Neuronal stem cell (in vitro differentiated cells): Measurements from ENCODE around the gene MAU2.

Experiments
- DNase-seq: peaks from one replicate; pipeline ENCODE4 v3.0.0-alpha.2; 2013; ENCODE audit warnings: low spot score
- H2AFZ ChIP-seq: one replicate; pipeline ENCODE4 v1.6.1; 2013; ENCODE audit warnings: mild to moderate bottlenecking, low read length, inconsistent platforms
- H2AK5ac ChIP-seq: 2 replicates; pipeline ENCODE4 v1.6.1; 2013; ENCODE audit warnings: low read depth, mild to moderate bottlenecking, inconsistent platforms, low read length, moderate library complexity, mixed read lengths
- H2BK120ac ChIP-seq: 2 replicates; pipeline ENCODE4 v1.6.1; 2013; ENCODE audit warnings: low read depth, mild to moderate bottlenecking, inconsistent platforms, low read length, moderate library complexity, mixed read lengths
- H2BK12ac ChIP-seq: one replicate; pipeline ENCODE4 v1.6.1; 2013; ENCODE audit warnings: low read length, inconsistent platforms
- H2BK15ac ChIP-seq: 2 replicates; pipeline ENCODE4 v1.6.1; 2013; ENCODE audit warnings: mild to moderate bottlenecking, low read length, inconsistent platforms, mixed read lengths
- H2BK5ac ChIP-seq: one replicate; pipeline ENCODE4 v1.6.1; 2013; ENCODE audit warnings: inconsistent platforms, mild to moderate bottlenecking, low read length, moderate library complexity
- H3K14ac ChIP-seq: one replicate; pipeline ENCODE4 v1.6.1; 2013; ENCODE audit warnings: low read length, inconsistent platforms
- H3K18ac ChIP-seq: 2 replicates; pipeline ENCODE4 v1.6.1; 2013; ENCODE audit warnings: low read length, inconsistent platforms
- H3K23ac ChIP-seq: 2 replicates; pipeline ENCODE4 v1.6.1; 2013; ENCODE audit warnings: low read depth, mild to moderate bottlenecking, mixed read lengths, low read length, inconsistent platforms; ENCODE audit not compliant: poor library complexity
- H3K27ac ChIP-seq: replicated peaks from 3 replicates; pipeline ENCODE4 v1.5.1; 2013; ENCODE audit warnings: low read length, inconsistent platforms
- H3K27me3 ChIP-seq, 3 experiments: 2 replicates each; pipeline ENCODE4 v1.6.1; 2013; ENCODE audit warnings: low read length in 3 of 3, mild to moderate bottlenecking in 2 of 3, inconsistent platforms in 1 of 3, low read depth in 1 of 3, mixed read lengths in 1 of 3, moderate library complexity in 1 of 3; ENCODE audit not compliant: control insufficient read depth in 3 of 3, insufficient read depth in 3 of 3
- H3K36me3 ChIP-seq, 2 donors: replicated peaks in 1 of 2; 2 replicates each; pipeline ENCODE4 v1.6.1; 2013; ENCODE audit warnings: low read length in 2 of 2; ENCODE audit not compliant: control insufficient read depth in 2 of 2, insufficient read depth in 2 of 2
- H3K4ac ChIP-seq: 2 replicates; pipeline ENCODE4 v1.6.1; 2013; ENCODE audit warnings: inconsistent platforms, mild to moderate bottlenecking, low read length, moderate library complexity
- H3K4me1 ChIP-seq, 2 donors: 1 replicate in 1 of 2; 2 replicates in 1 of 2; pipeline ENCODE4 v1.6.1; 2013; ENCODE audit warnings: low read length in 2 of 2, low read depth in 1 of 2; ENCODE audit not compliant: control insufficient read depth in 2 of 2, insufficient read depth in 1 of 2
- H3K4me2 ChIP-seq: one replicate; pipeline ENCODE4 v1.6.1; 2013; ENCODE audit warnings: mild to moderate bottlenecking, low read length, inconsistent platforms; ENCODE audit not compliant: insufficient read depth, poor library complexity, severe bottlenecking
- H3K4me3 ChIP-seq, 2 donors: 2 replicates each; pipeline ENCODE4 v1.5.1; 2013; ENCODE audit warnings: low read length in 2 of 2, mild to moderate bottlenecking in 2 of 2, inconsistent platforms in 1 of 2, moderate library complexity in 1 of 2
- H3K79me1 ChIP-seq: one replicate; pipeline ENCODE4 v1.6.1; 2013; ENCODE audit warnings: low read depth, mild to moderate bottlenecking, inconsistent platforms, low read length, moderate library complexity
- H3K9ac ChIP-seq: one replicate; pipeline ENCODE4 v1.6.1; 2013; ENCODE audit warnings: mild to moderate bottlenecking, low read depth, low read length, inconsistent platforms; ENCODE audit not compliant: poor library complexity
- H3K9me3 ChIP-seq, 2 donors: replicated peaks in 1 of 2; 2 replicates each; pipeline versions ENCODE3 to v1.6.1; 2013; ENCODE audit warnings: low read length in 2 of 2, mild to moderate bottlenecking in 2 of 2, inconsistent platforms in 1 of 2, low read depth in 1 of 2, mixed read lengths in 1 of 2, moderate library complexity in 1 of 2; ENCODE audit not compliant: control insufficient read depth in 2 of 2, insufficient read depth in 1 of 2
- H4K8ac ChIP-seq: one replicate; pipeline ENCODE4 v1.6.1; 2013; ENCODE audit warnings: low read depth, mild to moderate bottlenecking, inconsistent platforms, low read length, moderate library complexity
- H4K91ac ChIP-seq: one replicate; pipeline ENCODE4 v1.6.1; 2013; ENCODE audit warnings: low read length, low read depth, mild to moderate bottlenecking, inconsistent platforms; ENCODE audit not compliant: poor library complexity
- WGBS, 2 donors: extraction: QIAGEN DNeasy Blood & Tissue Kit; methylation state at CpG; one replicate each; pipeline ENCODE4 v1.1.7; 2013; ENCODE audit warnings: missing lambda C conversion rate in 2 of 2, mixed read lengths in 1 of 2; ENCODE audit not compliant: insufficient read length in 2 of 2, insufficient replicate concordance in 1 of 2; ENCODE audit errors: extremely low coverage in 2 of 2; 5-methylcytosine and 5-hydroxymethylcytosine counted together

The MAU2 gene

GRCh38 chr19:19403373-19403901 lies 82.8 kb downstream of the MAU2 start:
- Histone ChIP-seq H3K36me3 (peaks cover 0 to 4% of the 10 kb centered on the region in 2 donors), H3K4me3 (no peak overlapping the region), H3K23ac (no peak overlapping the region), H3K4me2 (no peak overlapping the region), H2BK120ac (no peak overlapping the region), H2BK15ac (no peak overlapping the region), H3K4me1 (peaks cover 8 to 11% of the 10 kb centered on the region in 2 donors), H3K27me3 (no peaks in the 10 kb centered on the region), H4K8ac (no peak overlapping the region), H4K91ac (no peak overlapping the region), H2BK5ac (no peak overlapping the region), H2AK5ac (no peak overlapping the region), H3K4ac (no peak overlapping the region), H2AFZ (no peak overlapping the region), H3K27ac (no peak overlapping the region), H2BK12ac (no peak overlapping the region), H3K9ac (no peak overlapping the region), H3K79me1 (peaks cover 2% of the 10 kb centered on the region), H3K14ac (no peak overlapping the region), H3K18ac (no peak overlapping the region), H3K9me3 (peaks cover 0 to 3% of the 10 kb centered on the region in 2 donors)
- no peak for DNase-seq
- no CpG with 5 or more reads among the region's 5 CpGs for WGBS, 2 donors

- Histone ChIP-seq H3K4me3 (peak within 1 kb of the TSS; percentile 55 to 87), H3K9ac (peak within 1 kb of the TSS; percentile 88), H2BK15ac (no peak within 1 kb of the TSS), H2AK5ac (peak within 1 kb of the TSS; percentile 70), H4K91ac (no peak within 1 kb of the TSS), H3K27me3 (no peaks in the 10 kb centered on the region), H3K27ac (peak within 1 kb of the TSS; percentile 59), H2BK5ac (peak within 1 kb of the TSS; percentile 68), H2AFZ (peak within 1 kb of the TSS; percentile 92), H3K36me3 (peaks cover 0 to 16% of the 10 kb centered on the region in 2 donors), H2BK12ac (no peak within 1 kb of the TSS), H4K8ac (no peak within 1 kb of the TSS), H3K79me1 (peaks cover 2% of the 10 kb centered on the region), H2BK120ac (no peak within 1 kb of the TSS), H3K23ac (peak within 1 kb of the TSS; percentile 87), H3K4me2 (peak within 1 kb of the TSS; percentile 89), H3K18ac (peak within 1 kb of the TSS; percentile 94), H3K4ac (no peak within 1 kb of the TSS), H3K4me1 (peaks cover 17 to 19% of the 10 kb centered on the region in 2 donors), H3K9me3 (peaks cover 0 to 12% of the 10 kb centered on the region in 2 donors), H3K14ac (peak within 1 kb of the TSS; percentile 78)
- WGBS, 2 donors, result no CpG with 5 or more reads among the region's 90 CpGs
- DNase-seq, result peak; percentile 96
These were observed 84.5 kb downstream of the MAU2 start, which contains the start of gene GATAD2A for GRCh38 chr19:19404879-19405860. GATAD2A (plus strand) TSS chr19:19405675; CDS start chr19:19465346, 59,671 bp downstream.

- H3K14ac ChIP-seq, result no peak overlapping the region
- peaks cover 4 to 25% of the 10 kb centered on the region in 2 donors for H3K36me3 ChIP-seq
- peak overlapping the region; percentile 67 for H3K4me2 ChIP-seq
- H2BK120ac ChIP-seq, result no peak overlapping the region
- H3K79me1 ChIP-seq, result peaks cover 11% of the 10 kb centered on the region
- no peak overlapping the region for H2BK15ac ChIP-seq
- H3K27ac ChIP-seq, result peak overlapping the region; percentile 59
- H3K23ac ChIP-seq, result peak overlapping the region; percentile 47
- H3K9ac ChIP-seq, result peak overlapping the region; percentile 88
- no peak overlapping the region for H2BK12ac ChIP-seq
- H3K4ac ChIP-seq, result no peak overlapping the region
- H2BK5ac ChIP-seq, result peak overlapping the region; percentile 68
- no peaks in the 10 kb centered on the region for H3K27me3 ChIP-seq
- WGBS, 2 donors, result no CpG with 5 or more reads among the region's 87 CpGs
- peak overlapping the region; percentile 94 for H3K18ac ChIP-seq
- peaks cover 0 to 12% of the 10 kb centered on the region in 2 donors for H3K9me3 ChIP-seq
- H2AFZ ChIP-seq, result peak overlapping the region; percentile 77
- H2AK5ac ChIP-seq, result peak overlapping the region; percentile 70
- no peak overlapping the region for H4K91ac ChIP-seq
- peak; percentile 69 for DNase-seq
- peak overlapping the region; percentile 55 to 87 for H3K4me3 ChIP-seq
- peaks cover 17 to 21% of the 10 kb centered on the region in 2 donors for H3K4me1 ChIP-seq
- no peak overlapping the region for H4K8ac ChIP-seq
These were observed 85.6 kb downstream of the MAU2 start for GRCh38 chr19:19405971-19406877.
